GM21447 (cell line): Measurements from ENCODE around the gene CCDC63.
"Not testable (repeated sequence)": the region's sequence is repeated elsewhere in the genome, so short reads cannot be mapped to it uniquely, and the experiment has no call there.

Source experiments
- ATAC-seq: cut with Tn5 transposase; IDR thresholded peaks from one replicate; pipeline ENCODE4 v1.9.1; 2021; ENCODE audit not compliant: unreplicated experiment

CCDC63 gene

GRCh38 chr12:110844131-110844530 is 2.7 kb upstream of the CCDC63 start:
- no peak for ATAC-seq

- ATAC-seq, result no peak
Measured at GRCh38 chr12:110844551-110845338, 2.0 kb upstream of the CCDC63 start.

GRCh38 chr12:110845339-110845682 is 1.5 kb upstream of the CCDC63 start:
- no peak for ATAC-seq

GRCh38 chr12:110848314-110848923 is 1.6 kb downstream of the CCDC63 start:
- ATAC-seq, result no peak

GRCh38 chr12:110849221-110849620 is 2.4 kb downstream of the CCDC63 start:
- no peak for ATAC-seq

- no peak for ATAC-seq
Measured at GRCh38 chr12:110849748-110850403, 3.1 kb downstream of the CCDC63 start.

GRCh38 chr12:110850762-110851161 is 4.0 kb downstream of the CCDC63 start:
- no peak for ATAC-seq

GRCh38 chr12:110853836-110854235 is 7.0 kb downstream of the CCDC63 start:
- no peak for ATAC-seq

- ATAC-seq, result no peak
Measured at GRCh38 chr12:110856542-110856941, 9.8 kb downstream of the CCDC63 start.

GRCh38 chr12:110857528-110857927 is 10.7 kb downstream of the CCDC63 start:
- ATAC-seq, result no peak

GRCh38 chr12:110857954-110858353 is 11.2 kb downstream of the CCDC63 start:
- ATAC-seq, result not testable (repeated sequence)

- no peak for ATAC-seq
Measured at GRCh38 chr12:110858848-110859247, 12.1 kb downstream of the CCDC63 start.

GRCh38 chr12:110860833-110861296 is 14.1 kb downstream of the CCDC63 start:
- no peak for ATAC-seq

GRCh38 chr12:110861729-110862128 is 14.9 kb downstream of the CCDC63 start:
- no peak for ATAC-seq

GRCh38 chr12:110862329-110862728 is 15.5 kb downstream of the CCDC63 start:
- ATAC-seq, result no peak

GRCh38 chr12:110863161-110863560 is 16.4 kb downstream of the CCDC63 start:
- no peak for ATAC-seq

- ATAC-seq, result no peak
Measured at GRCh38 chr12:110865521-110865920, 18.7 kb downstream of the CCDC63 start.

GRCh38 chr12:110869026-110869425 is 22.2 kb downstream of the CCDC63 start:
- ATAC-seq, result no peak

GRCh38 chr12:110869803-110870202 is 23.0 kb downstream of the CCDC63 start:
- ATAC-seq, result no peak

GRCh38 chr12:110872100-110872499 is 25.3 kb downstream of the CCDC63 start:
- no peak for ATAC-seq

- no peak for ATAC-seq
Measured at GRCh38 chr12:110874351-110874750, 27.6 kb downstream of the CCDC63 start.

- no peak for ATAC-seq
Measured at GRCh38 chr12:110874781-110875180, 28.0 kb downstream of the CCDC63 start.
